H1 (cell line): ENCODE measurements around the gene PDK2.

Experiments
- ATF3 ChIP-seq: IDR thresholded peaks from 2 replicates; pipeline ENCODE4 v1.6.1; 2011; ENCODE audit warnings: low read depth, mild to moderate bottlenecking, low read length; ENCODE audit not compliant: insufficient read depth
- BRCA1 ChIP-seq: IDR thresholded peaks from 2 replicates; pipeline ENCODE4 v1.6.1; 2012; ENCODE audit warnings: low read depth, low read length, improper control_type of control experiment
- CTCF ChIP-seq, 3 experiments: IDR thresholded peaks; 1 replicate in 2 of 3; 2 replicates in 1 of 3; pipeline versions ENCODE4 v1.5.1 to v1.6.1; 2011; ENCODE audit warnings: low read length in 3 of 3, mild to moderate bottlenecking in 3 of 3, inconsistent platforms in 2 of 3, low read depth in 1 of 3, moderate library complexity in 1 of 3; ENCODE audit not compliant: insufficient read depth in 1 of 3; ENCODE audit errors: control extremely low read depth in 1 of 3
- EGR1 ChIP-seq: IDR thresholded peaks from 2 replicates; pipeline ENCODE4 v1.6.1; 2011; ENCODE audit warnings: low read depth, low read length, borderline replicate concordance
- MAFK ChIP-seq: IDR thresholded peaks from 2 replicates; pipeline ENCODE4 v1.6.1; 2012; ENCODE audit warnings: low read depth, mild to moderate bottlenecking, improper control_type of control experiment, low read length
- MAX ChIP-seq: IDR thresholded peaks from 2 replicates; pipeline ENCODE4 v1.6.1; 2012; ENCODE audit warnings: inconsistent platforms
- POLR2A ChIP-seq, 2 experiments: IDR thresholded peaks; 1 replicate in 1 of 2; 2 replicates in 1 of 2; pipeline ENCODE4 v1.6.1; 2011; ENCODE audit warnings: low read depth in 2 of 2, low read length in 2 of 2, mild to moderate bottlenecking in 2 of 2; ENCODE audit errors: control extremely low read depth in 1 of 2
- SP1 ChIP-seq: IDR thresholded peaks from 2 replicates; pipeline ENCODE4 v1.6.1; 2011; ENCODE audit warnings: low read depth, low read length
- USF2 ChIP-seq: IDR thresholded peaks from 2 replicates; pipeline ENCODE4 v1.6.1; 2011; ENCODE audit warnings: low read length, improper control_type of control experiment
- YY1 ChIP-seq: IDR thresholded peaks from 2 replicates; pipeline ENCODE4 v1.6.1; 2011; ENCODE audit warnings: low read depth, mild to moderate bottlenecking, low read length

GRCh38 chr17:50097926-50098325 lies 2.8 kb downstream of the PDK2 start:
- TF ChIP-seq YY1 (no peak), MAX (no peak), CTCF (IDR thresholded peaks at IDR 0.05; ENCODE audit: control extremely low read depth in 1 of 3, insufficient read depth in 1 of 3, low read depth in 1 of 3, low read length in 3 of 3) (no peak), MAFK (no peak), POLR2A (IDR thresholded peaks at IDR 0.05; ENCODE audit: control extremely low read depth in 1 of 2, low read depth in 2 of 2, low read length in 2 of 2) (no peak), EGR1 (no peak), USF2 (no peak), BRCA1 (no peak), ATF3 (no peak), SP1 (no peak)
